ENCODE data around the gene POLR3A. TPM values are rescaled to one million over a fixed set of nuclear protein-coding genes. Genes with fewer than 3 reads are reported as not detected.
A peak's percentile ranks its signal among the peaks of the same experiment; 100 is the strongest.

Gene POLR3A
- total and polyA plus RNA-seq, 2 of the 13 experiments (the other 11 are each of a cell fraction or from before 2014, with no cell fraction given): 13.6 to 19.2 TPM

DNA sequence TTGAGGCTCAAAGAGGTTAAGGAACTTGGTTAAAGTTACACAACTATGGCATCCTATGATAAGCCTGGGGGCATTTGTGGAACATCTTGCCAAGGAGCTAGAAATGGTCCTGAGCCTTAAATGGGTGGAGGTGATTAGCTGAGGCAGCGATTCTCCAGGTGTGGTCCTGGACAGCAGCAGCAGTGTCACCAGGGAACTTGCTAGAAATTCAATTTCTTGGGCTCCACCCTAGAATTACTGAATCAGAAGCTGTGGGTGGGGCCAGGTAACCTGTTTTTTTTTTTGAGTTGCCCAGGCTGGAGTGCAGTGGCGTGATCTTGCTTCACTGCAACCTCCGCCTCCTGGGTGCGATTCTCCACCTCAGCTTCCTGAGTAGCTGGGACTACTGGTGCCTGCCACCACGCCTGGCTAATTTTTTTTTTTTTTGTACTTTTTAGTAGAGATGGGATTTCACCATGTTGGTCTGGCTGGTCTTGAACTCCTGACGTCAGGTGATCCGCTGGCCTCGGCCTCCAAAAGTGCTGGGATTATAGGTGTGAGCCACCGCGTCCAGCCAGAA is 17.5 kb upstream of the POLR3A start:
- intact Hi-C loops (cut with micrococcal nuclease; ENCODE audit: unreplicated experiment): loop anchor here (1.0 to 10.0 kb wide), 6 partner anchors 119 to 1151 kb away; no protein-coding TSS in a partner anchor

More for the DNA sequence above, 17.5 kb upstream of the POLR3A start:
- H3K9me3 ChIP-seq (ENCODE audit: low read length): no peaks in the 10 kb centered on the region
- no peak overlapping the region for H2AFZ ChIP-seq (ENCODE audit: low read length)
- no peak for ATAC-seq
- no peaks in the 10 kb centered on the region for H3K27me3 ChIP-seq (ENCODE audit: control insufficient read depth in 1 of 2, insufficient read depth in 2 of 2, low read length in 2 of 2)
- BruUV-seq (replicated peaks): no TSS peak
- H3K79me2 ChIP-seq (ENCODE audit: insufficient read depth, low read length): no peaks in the 10 kb centered on the region
- peaks cover 28% of the 10 kb centered on the region for H3K4me1 ChIP-seq (ENCODE audit: insufficient read depth, low read length)
- no peak overlapping the region for H3K4me3 ChIP-seq (replicated peaks in 1 of 3; ENCODE audit: insufficient read depth in 1 of 3, low read depth in 2 of 3, low read length in 3 of 3)
- H4K20me1 ChIP-seq (ENCODE audit: insufficient read depth, low read length): peaks cover 12% of the 10 kb centered on the region
- peaks cover 0 to 5% of the 10 kb centered on the region in 2 experiments; a peak in 4 of 5 replicates for H3K36me3 ChIP-seq (replicated peaks in 1 of 2; ENCODE audit: control insufficient read depth in 1 of 2, insufficient read depth in 2 of 2, low read length in 2 of 2)
- 82% methylated on average over 10 of the region's 10 CpGs for WGBS (ENCODE audit: low lambda C conversion rate)
- no peak for DNase-seq (ENCODE audit: low spot score)
- FAIRE-seq: no peak
- CTCF ChIA-PET (ENCODE audit: low intra/inter-chr PET ratio, low total read pairs): interaction anchor here (1.6 kb wide), 1 partner anchor 119 kb away, joined by 9 read pairs; no protein-coding TSS in a partner anchor
- POLR2A ChIA-PET: interaction anchor here (1.0 to 1.8 kb wide), 4 partner anchors 10 to 1023 kb away, joined by 3 to 6 read pairs (median 4); partner anchors contain the start of gene RPS24
- TF ChIP-seq, protein P1, sequence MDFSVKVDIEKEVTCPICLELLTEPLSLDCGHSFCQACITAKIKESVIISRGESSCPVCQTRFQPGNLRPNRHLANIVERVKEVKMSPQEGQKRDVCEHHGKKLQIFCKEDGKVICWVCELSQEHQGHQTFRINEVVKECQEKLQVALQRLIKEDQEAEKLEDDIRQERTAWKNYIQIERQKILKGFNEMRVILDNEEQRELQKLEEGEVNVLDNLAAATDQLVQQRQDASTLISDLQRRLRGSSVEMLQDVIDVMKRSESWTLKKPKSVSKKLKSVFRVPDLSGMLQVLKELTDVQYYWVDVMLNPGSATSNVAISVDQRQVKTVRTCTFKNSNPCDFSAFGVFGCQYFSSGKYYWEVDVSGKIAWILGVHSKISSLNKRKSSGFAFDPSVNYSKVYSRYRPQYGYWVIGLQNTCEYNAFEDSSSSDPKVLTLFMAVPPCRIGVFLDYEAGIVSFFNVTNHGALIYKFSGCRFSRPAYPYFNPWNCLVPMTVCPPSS (IDR thresholded peaks at IDR 0.05): no peak
- TF ChIP-seq ZNF230 (CRISPR knock-in tag; IDR thresholded peaks at IDR 0.05) (no peak), MAFF (IDR thresholded peaks at IDR 0.05; ENCODE audit: low read depth, low read length) (peak; percentile 35; the same call in 1 of the 2 replicates), MAFK (conservative IDR thresholded peaks at IDR 0.05 in 1 of 2, IDR thresholded peaks at IDR 0.05 in 1 of 2; ENCODE audit: low read length in 2 of 2) (peak; percentile 36 to 45; a peak in 1 of 4 replicates), PRMT3 (CRISPR knock-in tag; IDR thresholded peaks at IDR 0.05; ENCODE audit: borderline replicate concordance, low read depth) (no peak), ZNF737 (CRISPR knock-in tag; IDR thresholded peaks at IDR 0.05; ENCODE audit: borderline replicate concordance) (no peak)
- TF ChIP-seq, protein P2, sequence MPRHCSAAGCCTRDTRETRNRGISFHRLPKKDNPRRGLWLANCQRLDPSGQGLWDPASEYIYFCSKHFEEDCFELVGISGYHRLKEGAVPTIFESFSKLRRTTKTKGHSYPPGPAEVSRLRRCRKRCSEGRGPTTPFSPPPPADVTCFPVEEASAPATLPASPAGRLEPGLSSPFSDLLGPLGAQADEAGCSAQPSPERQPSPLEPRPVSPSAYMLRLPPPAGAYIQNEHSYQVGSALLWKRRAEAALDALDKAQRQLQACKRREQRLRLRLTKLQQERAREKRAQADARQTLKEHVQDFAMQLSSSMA (CRISPR knock-in tag; IDR thresholded peaks at IDR 0.05): 0 out of 2 replicates have a peak, but pooled peaks have one; percentile 37
- no peak overlapping the region for H3K9ac ChIP-seq (ENCODE audit: insufficient read depth, low read depth, low read length)
- in situ Hi-C loops (cut with HindIII; ENCODE audit: extremely low pct_ligation_motif_present, low pct_unique_long_range_greater_than_20kb): loop anchor here (5.0 kb wide), 1 partner anchor 121 kb away; no protein-coding TSS in a partner anchor
- no peak overlapping the region for H3K4me2 ChIP-seq (ENCODE audit: low read depth, low read length)
- H3K27ac ChIP-seq (ENCODE audit: extremely low read length, insufficient read depth, low read length): no peak overlapping the region
